SJCRH30 (cell line): ENCODE results near the gene TMEM205. TPM values are rescaled to one million over a fixed set of nuclear protein-coding genes. Genes with fewer than 3 reads are reported as not detected.
"Not testable (repeated sequence)": the region's sequence is repeated elsewhere in the genome, so short reads cannot be mapped to it uniquely, and the experiment has no call there.

Source experiments
- DNase-seq, 2 experiments: peaks; one replicate each; pipeline ENCODE4 v3.0.0-alpha.2; 2015 to 2020
- H3K27ac ChIP-seq: fragments of 250-450 bp; sonication (Bioruptor Pico); 2 replicates; pipeline ENCODE4 v1.5.1; 2020; ENCODE audit warnings: mild to moderate bottlenecking, moderate library complexity
- H3K27me3 ChIP-seq: fragments of 250-450 bp; sonication (Bioruptor Pico); 2 replicates; pipeline ENCODE4 v1.5.1; 2020; ENCODE audit warnings: mild to moderate bottlenecking, moderate library complexity
- H3K36me3 ChIP-seq: fragments of 250-450 bp; sonication (Bioruptor Pico); 2 replicates; pipeline ENCODE4 v1.5.1; 2020; ENCODE audit warnings: mild to moderate bottlenecking, moderate library complexity
- H3K4me1 ChIP-seq: fragments of 250-450 bp; sonication (Bioruptor Pico); 2 replicates; pipeline ENCODE4 v1.5.1; 2020; ENCODE audit warnings: mild to moderate bottlenecking, moderate library complexity
- H3K4me3 ChIP-seq: fragments of 250-450 bp; sonication (Bioruptor Pico); 2 replicates; pipeline ENCODE4 v1.5.1; 2020; ENCODE audit warnings: mild to moderate bottlenecking, moderate library complexity
- H3K9me3 ChIP-seq: fragments of 250-450 bp; sonication (Bioruptor Pico); replicated peaks from 2 replicates; pipeline ENCODE4 v1.5.1; 2020; ENCODE audit warnings: mild to moderate bottlenecking, moderate library complexity
- total RNA-seq: library from RNA; depleted of rRNA; stranded (reverse); fragments of >200 nt; shearing (Covaris generic); gene quantifications from 2 replicates; pipeline ENCODE4 v1.2.3, GENCODE V29; 2014; rRNA removed

TMEM205 gene
- total RNA-seq, result 38.8 and 39.5 TPM in 2 replicates

GRCh38 chr19:11346104-11346940 is at the start of gene TMEM205, which contains the start of gene CCDC159:
Gene TMEM205 (minus strand): TSS chr19:11346268. CDS start chr19:11345619, 649 bp downstream.
Gene CCDC159 (plus strand): TSS chr19:11346519. CDS start chr19:11346607, 88 bp downstream.
- Histone ChIP-seq H3K4me1 (peaks cover 8% of the 10 kb centered on the region), H3K27ac (peak within 1 kb of the TSS; percentile 39; the same call in 1 of the 2 replicates), H3K4me3 (peak within 1 kb of the TSS; percentile 68), H3K9me3 (no peaks in the 10 kb centered on the region), H3K27me3 (no peaks in the 10 kb centered on the region), H3K36me3 (no peaks in the 10 kb centered on the region)
- DNase-seq, result peak; percentile 99

- Histone ChIP-seq H3K36me3 (no peaks in the 10 kb centered on the region), H3K27me3 (no peaks in the 10 kb centered on the region), H3K27ac (no peak overlapping the region), H3K4me3 (no peak overlapping the region), H3K4me1 (no peaks in the 10 kb centered on the region), H3K9me3 (no peaks in the 10 kb centered on the region)
- DNase-seq, result no peak
These were observed 45.0 kb upstream of the TMEM205 start for GRCh38 chr19:11390933-11391680.

GRCh38 chr19:11390359-11390758 is 44.3 kb upstream of the TMEM205 start:
- Histone ChIP-seq H3K27ac (no peak overlapping the region), H3K4me3 (no peak overlapping the region), H3K27me3 (no peaks in the 10 kb centered on the region), H3K9me3 (no peaks in the 10 kb centered on the region), H3K36me3 (no peaks in the 10 kb centered on the region), H3K4me1 (no peaks in the 10 kb centered on the region)
- no peak for DNase-seq

- Histone ChIP-seq H3K36me3 (no peaks in the 10 kb centered on the region), H3K9me3 (no peaks in the 10 kb centered on the region), H3K27me3 (no peaks in the 10 kb centered on the region), H3K4me1 (no peaks in the 10 kb centered on the region), H3K27ac (no peak overlapping the region), H3K4me3 (no peak overlapping the region)
- DNase-seq, result no peak
These were observed 41.3 kb upstream of the TMEM205 start for GRCh38 chr19:11387162-11388034.

- Histone ChIP-seq H3K9me3 (no peaks in the 10 kb centered on the region), H3K36me3 (no peaks in the 10 kb centered on the region), H3K27ac (no peak overlapping the region), H3K4me3 (no peak overlapping the region), H3K4me1 (no peaks in the 10 kb centered on the region), H3K27me3 (no peaks in the 10 kb centered on the region)
- no peak for DNase-seq
These were observed 38.7 kb upstream of the TMEM205 start for GRCh38 chr19:11384778-11385129.

GRCh38 chr19:11383706-11384048 is 37.6 kb upstream of the TMEM205 start:
- no peak for DNase-seq
- H3K27ac ChIP-seq, result peak overlapping the region; percentile 72
- no peaks in the 10 kb centered on the region for H3K27me3 ChIP-seq
- no peaks in the 10 kb centered on the region for H3K9me3 ChIP-seq
- no peaks in the 10 kb centered on the region for H3K4me1 ChIP-seq
- H3K36me3 ChIP-seq, result no peaks in the 10 kb centered on the region
- peak overlapping the region; percentile 68 for H3K4me3 ChIP-seq

- H3K36me3 ChIP-seq, result no peaks in the 10 kb centered on the region
- no peaks in the 10 kb centered on the region for H3K9me3 ChIP-seq
- peak overlapping the region; percentile 72 for H3K27ac ChIP-seq
- peak; percentile 60 to 61 for DNase-seq
- no peaks in the 10 kb centered on the region for H3K4me1 ChIP-seq
- no peaks in the 10 kb centered on the region for H3K27me3 ChIP-seq
- H3K4me3 ChIP-seq, result peak overlapping the region; percentile 68
These were observed 37.0 kb upstream of the TMEM205 start for GRCh38 chr19:11382898-11383705.

GRCh38 chr19:11380653-11381537 is 34.8 kb upstream of the TMEM205 start:
- Histone ChIP-seq H3K9me3 (no peaks in the 10 kb centered on the region), H3K36me3 (no peaks in the 10 kb centered on the region), H3K4me1 (no peaks in the 10 kb centered on the region)

GRCh38 chr19:11379857-11380350 is 33.8 kb upstream of the TMEM205 start:
- Histone ChIP-seq H3K27me3 (no peaks in the 10 kb centered on the region), H3K36me3 (no peaks in the 10 kb centered on the region), H3K27ac (no peak overlapping the region), H3K9me3 (no peaks in the 10 kb centered on the region), H3K4me1 (no peaks in the 10 kb centered on the region), H3K4me3 (no peak overlapping the region)
- no peak for DNase-seq

More at GRCh38 chr19:11380653-11381537, 34.8 kb upstream of the TMEM205 start:
- peak; percentile 92 to 96 for DNase-seq
- Histone ChIP-seq H3K27ac (no peak overlapping the region), H3K27me3 (no peaks in the 10 kb centered on the region), H3K4me3 (peak overlapping the region; percentile 57)

- not testable (repeated sequence) for DNase-seq, H3K4me3 ChIP-seq, H3K27ac ChIP-seq, H3K36me3 ChIP-seq, H3K27me3 ChIP-seq, H3K4me1 ChIP-seq, H3K9me3 ChIP-seq
These were observed 33.3 kb upstream of the TMEM205 start for GRCh38 chr19:11379269-11379845.

GRCh38 chr19:11378319-11379189 is 32.5 kb upstream of the TMEM205 start:
- H3K36me3 ChIP-seq, result no peaks in the 10 kb centered on the region
- H3K4me1 ChIP-seq, result no peaks in the 10 kb centered on the region
- no peaks in the 10 kb centered on the region for H3K27me3 ChIP-seq
- no peak overlapping the region for H3K4me3 ChIP-seq
- no peak overlapping the region for H3K27ac ChIP-seq
- no peaks in the 10 kb centered on the region for H3K9me3 ChIP-seq
- peak; percentile 60 to 69 for DNase-seq

GRCh38 chr19:11377756-11378155 is 31.7 kb upstream of the TMEM205 start:
- Histone ChIP-seq H3K36me3 (no peaks in the 10 kb centered on the region), H3K4me1 (no peaks in the 10 kb centered on the region), H3K9me3 (no peaks in the 10 kb centered on the region), H3K27ac (no peak overlapping the region), H3K4me3 (no peak overlapping the region), H3K27me3 (no peaks in the 10 kb centered on the region)
- DNase-seq, result no peak
